HCT116 (cell line): ENCODE results near the gene SLC41A1. TPM values are rescaled to one million over a fixed set of nuclear protein-coding genes. Genes with fewer than 3 reads are reported as not detected.
"Not testable (repeated sequence)": the region's sequence is repeated elsewhere in the genome, so short reads cannot be mapped to it uniquely, and the experiment has no call there.

Source experiments
- ATAC-seq: fragments of 200-7000 bp; cut with Tn5 transposase; 2 replicates; pipeline ENCODE4 v1.9.1; 2020; ENCODE audit warnings: mild to moderate bottlenecking, moderate library complexity
- BruUV-seq: library from RNA; stranded (reverse); fragments of 400-500 nt; replicated peaks from 2 replicates; lab custom pipeline; 2021; lab: Mats Ljungman, UMichigan
- CTCF ChIA-PET: fragments of 300-600 bp; sonication (Branson Sonifier 250); formaldehyde crosslinking; loops from one replicate; lab custom pipeline; 2021; ENCODE audit warnings: antibody characterized with exemption; lab: Charles Lee
- POLR2A ChIA-PET: fragments of 300-600, 350-600 bp; sonication (Branson Sonifier 250); formaldehyde crosslinking; loops from one replicate; lab custom pipeline; 2021; ENCODE audit warnings: antibody characterized with exemption; lab: Charles Lee
- RAD21 ChIA-PET, 2 experiments: fragments of 300-600 bp; sonication (Branson Sonifier 250); formaldehyde crosslinking; loops; one replicate each; lab custom pipeline; 2023; ENCODE audit warnings: low total read pairs in 2 of 2; ENCODE audit not compliant: uncharacterized antibody in 2 of 2, unreplicated experiment in 2 of 2, low non-redundant PET in 1 of 2; lab: Charles Lee
- DNase-seq: peaks from one replicate; pipeline ENCODE4 v3.0.0-alpha.2; 2010; ENCODE audit warnings: low read depth, low spot score
- H2AFZ ChIP-seq: fragments of 200-600 bp; shearing (Covaris generic), sonication (generic); 2 replicates; pipeline ENCODE4 v1.6.1; 2017; ENCODE audit warnings: low read depth, mixed run types, mixed read lengths, antibody characterized with exemption, low read length; ENCODE audit not compliant: poor library complexity, severe bottlenecking
- H3K27ac ChIP-seq: 2 replicates; pipeline ENCODE4 v1.5.1; 2012; ENCODE audit warnings: low read depth, low read length
- H3K27me3 ChIP-seq: fragments of 200-600 bp; sonication (generic); 2 replicates; pipeline ENCODE4 v1.6.1; 2016; ENCODE audit warnings: mixed run types, low read length, mixed read lengths; ENCODE audit not compliant: insufficient read depth
- H3K36me3 ChIP-seq, 2 experiments: fragments of 200-500 bp in 1 of 2; fragments of 200-600 bp in 1 of 2; sonication (Bioruptor generic) in 1 of 2; sonication (generic) in 1 of 2; 2 replicates each; pipeline versions ENCODE4 v1.5.1 to v1.6.1; 2014 to 2016; ENCODE audit warnings: low read length in 2 of 2, inconsistent platforms in 1 of 2, mixed read lengths in 1 of 2, mixed run types in 1 of 2; ENCODE audit not compliant: insufficient read depth in 2 of 2, control insufficient read depth in 1 of 2
- H3K4me1 ChIP-seq, 2 experiments: fragments of 200-600 bp in 1 of 2; sonication (generic) in 1 of 2; 2 replicates each; pipeline versions ENCODE4 v1.5.1 to v1.6.1; 2012 to 2017; ENCODE audit warnings: low read length in 2 of 2, inconsistent platforms in 1 of 2, mild to moderate bottlenecking in 1 of 2, mixed read lengths in 1 of 2, mixed run types in 1 of 2, moderate library complexity in 1 of 2; ENCODE audit not compliant: insufficient read depth in 2 of 2, control insufficient read depth in 1 of 2
- H3K4me2 ChIP-seq: fragments of 200-600 bp; sonication (generic); 2 replicates; pipeline ENCODE4 v1.6.1; 2017; ENCODE audit warnings: mixed run types, low read length, mixed read lengths
- H3K4me3 ChIP-seq, 2 experiments: fragments of 200-600 bp in 1 of 2; sonication (generic) in 1 of 2; replicated peaks in 1 of 2; 2 replicates each; pipeline ENCODE4 v1.5.1; 2011 to 2016; ENCODE audit warnings: low read length in 2 of 2, control low read depth in 1 of 2, low read depth in 1 of 2, mild to moderate bottlenecking in 1 of 2, mixed read lengths in 1 of 2, mixed run types in 1 of 2
- H3K79me2 ChIP-seq: fragments of 200-600 bp; sonication (generic); 2 replicates; pipeline ENCODE4 v1.6.1; 2017; ENCODE audit warnings: mild to moderate bottlenecking, mixed run types, low read length, moderate library complexity, mixed read lengths; ENCODE audit not compliant: insufficient read depth
- H3K9ac ChIP-seq: fragments of 200-600 bp; sonication (generic); 2 replicates; pipeline ENCODE4 v1.6.1; 2016; ENCODE audit warnings: low read length, mixed read lengths
- H3K9me2 ChIP-seq: fragments of 200-600 bp; sonication (generic), shearing (Covaris generic); 2 replicates; pipeline ENCODE4 v1.6.1; 2017; ENCODE audit warnings: mixed run types, mild to moderate bottlenecking, moderate library complexity; ENCODE audit not compliant: insufficient read depth
- H3K9me3 ChIP-seq, 2 experiments: fragments of 200-500 bp in 1 of 2; fragments of 200-600 bp in 1 of 2; sonication (Bioruptor generic) in 1 of 2; sonication (generic) in 1 of 2; 2 replicates each; pipeline ENCODE4 v1.6.1; 2014 to 2017; ENCODE audit warnings: low read length in 2 of 2, mixed read lengths in 2 of 2, inconsistent platforms in 1 of 2, low read depth in 1 of 2, mild to moderate bottlenecking in 1 of 2, mixed run types in 1 of 2, moderate library complexity in 1 of 2; ENCODE audit not compliant: control insufficient read depth in 1 of 2, insufficient read depth in 1 of 2
- H4K20me1 ChIP-seq: fragments of 200-600 bp; sonication (generic), shearing (Covaris generic); 2 replicates; pipeline ENCODE4 v1.6.1; 2017; ENCODE audit warnings: mixed run types, mild to moderate bottlenecking, moderate library complexity; ENCODE audit not compliant: insufficient read depth
- CBX3 ChIP-seq: IDR thresholded peaks from 2 replicates; pipeline ENCODE4 v1.6.1; 2012; ENCODE audit warnings: low read depth
- CEBPB ChIP-seq: IDR thresholded peaks from 2 replicates; pipeline ENCODE4 v1.6.1; 2012; ENCODE audit warnings: low read depth
- FOSL1 ChIP-seq: IDR thresholded peaks from 2 replicates; pipeline ENCODE4 v1.6.1; 2012; ENCODE audit warnings: low read depth
- MAX ChIP-seq: IDR thresholded peaks from 2 replicates; pipeline ENCODE4 v1.6.1; 2012
- POLR2A ChIP-seq: IDR thresholded peaks from 2 replicates; pipeline ENCODE4 v1.7.0; 2011; ENCODE audit warnings: borderline replicate concordance; ENCODE audit not compliant: insufficient read depth, insufficient read length; ENCODE audit errors: extremely low read depth
- RAD21 ChIP-seq: IDR thresholded peaks from 2 replicates; pipeline ENCODE4 v1.6.1; 2012; ENCODE audit warnings: low read depth, mild to moderate bottlenecking
- REST ChIP-seq: IDR thresholded peaks from 2 replicates; pipeline ENCODE4 v1.6.1; 2012; ENCODE audit warnings: low read depth
- SP1 ChIP-seq: IDR thresholded peaks from 2 replicates; pipeline ENCODE4 v1.6.1; 2012; ENCODE audit warnings: low read depth
- YY1 ChIP-seq: IDR thresholded peaks from 2 replicates; pipeline ENCODE4 v1.6.1; 2011; ENCODE audit warnings: low read length, low read depth, moderate library complexity, mild to moderate bottlenecking; ENCODE audit not compliant: insufficient replicate concordance; ENCODE audit errors: extremely low read depth
- ZNF274 ChIP-seq: fragments of 200-500 bp; sonication (Bioruptor generic); IDR thresholded peaks from 2 replicates; pipeline ENCODE4 v1.6.1; 2014; ENCODE audit warnings: mild to moderate bottlenecking, low read depth, low read length, inconsistent platforms
- intact Hi-C: fragments of 100-400 bp; cut with micrococcal nuclease; formaldehyde crosslinking; loops from 2 replicates; pipeline ENCODE4 v1.10.0; 2022
- total RNA-seq: library from RNA; stranded (reverse); gene quantifications from one replicate; pipeline ENCODE4 v1.2.1, GENCODE V29; 2021; ENCODE audit not compliant: unreplicated experiment

Gene SLC41A1
- total RNA-seq, 1 experiment from 2014 or later, result 35.9 TPM

GRCh38 chr1:205824180-205824579 lies 11.2 kb upstream of the SLC41A1 start:
- H3K79me2 ChIP-seq, result no peaks in the 10 kb centered on the region; the same call in 1 of the 2 replicates
- no peak overlapping the region for H3K4me3 ChIP-seq
- RAD21 ChIA-PET, result no interaction called here

GRCh38 chr1:205823260-205823659 lies 10.3 kb upstream of the SLC41A1 start:
- H3K9me2 ChIP-seq, H2AFZ ChIP-seq, H3K9me3 ChIP-seq, H3K4me2 ChIP-seq, CTCF ChIA-PET, intact Hi-C loops, H3K27ac ChIP-seq, H3K9ac ChIP-seq, POLR2A ChIA-PET, DNase-seq, H3K36me3 ChIP-seq, ATAC-seq, H4K20me1 ChIP-seq, H3K4me3 ChIP-seq, H3K4me1 ChIP-seq, RAD21 ChIA-PET, BruUV-seq, H3K79me2 ChIP-seq: not testable (repeated sequence)
- peaks cover 10% of the 10 kb centered on the region; the same call in 1 of the 2 replicates for H3K27me3 ChIP-seq

More at GRCh38 chr1:205824180-205824579, 11.2 kb upstream of the SLC41A1 start:
- no peak for TF ChIP-seq POLR2A
- Histone ChIP-seq H3K27me3 (peaks cover 10% of the 10 kb centered on the region; the same call in 1 of the 2 replicates), H4K20me1 (no peaks in the 10 kb centered on the region), H3K27ac (no peak overlapping the region), H3K9me3 (no peaks in the 10 kb centered on the region), H3K9ac (no peak overlapping the region), H3K4me1 (peaks cover 0 to 7% of the 10 kb centered on the region in 2 experiments; a peak in 1 of 4 replicates), H3K36me3 (no peaks in the 10 kb centered on the region), H3K9me2 (no peaks in the 10 kb centered on the region), H3K4me2 (no peak overlapping the region), H2AFZ (no peak overlapping the region)
- CTCF ChIA-PET, result no interaction called here
- POLR2A ChIA-PET, result interaction anchor here (0.5 kb wide), 1 partner anchor 279 kb away, joined by 5 read pairs; no protein-coding TSS in a partner anchor
- ATAC-seq, result no peak
- no peak for DNase-seq
- intact Hi-C loops, result no loop called here
- BruUV-seq, result no TSS peak

DNA sequence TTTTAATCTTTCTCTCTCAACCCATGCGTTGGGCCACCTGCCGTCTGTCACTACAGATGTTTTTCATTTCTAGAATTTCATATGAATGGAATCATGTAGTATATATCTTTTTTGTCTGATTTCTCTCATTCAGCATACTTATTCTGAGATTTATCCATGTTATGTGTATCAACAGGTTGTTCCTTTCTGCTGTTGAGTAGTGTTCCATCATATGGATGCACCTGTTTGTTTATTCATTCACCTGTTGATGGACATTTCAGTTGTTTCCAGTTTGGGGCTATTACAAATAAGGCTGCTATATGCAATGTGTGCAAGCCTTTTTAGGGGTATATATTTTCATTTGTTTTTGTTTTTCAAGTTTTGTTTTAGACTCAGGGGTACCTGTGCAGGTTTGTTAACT lies 9.4 kb upstream of the SLC41A1 start:
- no peak for TF ChIP-seq FOSL1
- no peak for TF ChIP-seq REST
- TF ChIP-seq CBX3, result no peak
- TF ChIP-seq MAX, result no peak
- no peak for TF ChIP-seq ZNF274
- no peak for TF ChIP-seq YY1
- TF ChIP-seq RAD21, result no peak
- TF ChIP-seq CEBPB, result no peak
- no peak for TF ChIP-seq SP1
- intact Hi-C loops, result no loop called here
- Histone ChIP-seq H3K27me3 (peaks cover 10% of the 10 kb centered on the region; the same call in 1 of the 2 replicates), H3K4me3 (no peak overlapping the region), H3K4me2 (no peak overlapping the region), H3K9me3 (no peaks in the 10 kb centered on the region), H3K27ac (no peak overlapping the region), H3K4me1 (peaks cover 0 to 2% of the 10 kb centered on the region in 2 experiments; a peak in 1 of 4 replicates), H3K9me2 (no peaks in the 10 kb centered on the region), H2AFZ (no peak overlapping the region), H3K79me2 (no peaks in the 10 kb centered on the region; the same call in 1 of the 2 replicates), H3K36me3 (no peaks in the 10 kb centered on the region), H4K20me1 (no peaks in the 10 kb centered on the region), H3K9ac (no peak overlapping the region)
- ChIA-PET POLR2A (no interaction called here), CTCF (no interaction called here), RAD21 (no interaction called here)
- no peak for ATAC-seq
- BruUV-seq, result no TSS peak
- no peak for DNase-seq
